SK-N-MC (cell line): ENCODE measurements around the gene LRRC4C.

Experiments used
- DNase-seq: peaks from one replicate; pipeline ENCODE4 v3.0.0-alpha.2; 2011; ENCODE audit warnings: low read depth, low spot score
- H3K27ac ChIP-seq: fragments of 200-600 bp; sonication (generic); 2 replicates; pipeline ENCODE4 v1.5.1; 2016; ENCODE audit warnings: mixed run types
- H3K36me3 ChIP-seq: fragments of 200-600 bp; sonication (generic); 2 replicates; pipeline ENCODE4 v1.6.1; 2017; ENCODE audit warnings: antibody characterized with exemption, low read length, mixed read lengths; ENCODE audit not compliant: insufficient read depth
- H3K4me3 ChIP-seq: fragments of 200-600 bp; sonication (generic); 2 replicates; pipeline ENCODE4 v1.5.1; 2016
- H3K9ac ChIP-seq: fragments of 200-600 bp; sonication (generic); 2 replicates; pipeline ENCODE4 v1.8.0; 2017; ENCODE audit warnings: mixed run types, mixed read lengths; ENCODE audit not compliant: insufficient read length
- H3K9me3 ChIP-seq: fragments of 200-600 bp; sonication (generic); 2 replicates; pipeline ENCODE4 v1.6.1; 2017; ENCODE audit warnings: low read depth, mild to moderate bottlenecking, antibody characterized with exemption, low read length, moderate library complexity, mixed read lengths
- EZH2 ChIP-seq: fragments of 200-600 bp; sonication (generic); IDR thresholded peaks from one replicate; pipeline ENCODE4 v1.6.1; 2017; ENCODE audit warnings: antibody characterized with exemption
- FOXP2 ChIP-seq: optimal IDR thresholded peaks from 2 replicates; pipeline ENCODE3; 2011; ENCODE audit warnings: mild to moderate bottlenecking, moderate library complexity; ENCODE audit not compliant: insufficient read depth; ENCODE audit errors: extremely low read length, control extremely low read depth
- POLR2AphosphoS5 ChIP-seq: IDR thresholded peaks from 2 replicates; pipeline ENCODE4 v1.6.1; 2012; ENCODE audit warnings: mild to moderate bottlenecking, low read depth, low read length, borderline replicate concordance

The LRRC4C gene

DNA sequence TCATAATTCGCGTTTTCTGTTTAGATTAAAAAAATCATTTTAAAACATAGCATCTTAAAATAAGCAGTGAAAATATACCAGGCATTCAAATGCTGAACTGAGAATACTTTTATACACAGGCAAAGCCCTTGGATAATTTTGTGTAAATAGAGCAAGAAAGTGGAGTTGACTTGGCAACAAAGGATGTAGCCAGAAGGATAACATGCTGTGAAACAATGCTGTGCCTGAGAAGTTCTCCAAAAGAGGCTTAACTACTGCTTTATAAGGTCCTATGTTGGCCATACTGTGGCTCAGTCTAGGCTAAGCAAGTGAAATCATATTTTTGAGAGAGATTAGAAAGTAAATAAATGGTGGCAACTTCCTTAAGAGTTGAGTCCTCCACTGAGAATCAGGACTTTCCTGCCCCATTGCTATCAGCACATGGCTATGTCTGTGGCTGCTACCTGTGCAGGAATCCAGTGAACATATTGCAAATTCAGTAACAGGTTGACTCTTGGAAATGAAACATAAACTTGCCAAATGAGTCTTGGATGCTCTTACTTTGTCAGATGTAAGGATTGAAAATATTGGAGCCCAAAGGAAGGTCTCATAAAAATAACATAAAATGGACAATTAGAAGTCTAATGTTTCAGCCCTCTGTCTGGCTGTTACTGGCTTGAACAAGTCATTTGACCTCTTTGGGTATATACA, 448.9 kb downstream of the LRRC4C start:
- DNase-seq, result no peak
- Histone ChIP-seq H3K36me3 (no peaks in the 10 kb centered on the region), H3K9ac (no peak overlapping the region), H3K4me3 (no peak overlapping the region), H3K9me3 (no peaks in the 10 kb centered on the region), H3K27ac (no peak overlapping the region)
- TF ChIP-seq EZH2, result no peak
- no peak for TF ChIP-seq FOXP2
- TF ChIP-seq POLR2AphosphoS5, result no peak

DNA sequence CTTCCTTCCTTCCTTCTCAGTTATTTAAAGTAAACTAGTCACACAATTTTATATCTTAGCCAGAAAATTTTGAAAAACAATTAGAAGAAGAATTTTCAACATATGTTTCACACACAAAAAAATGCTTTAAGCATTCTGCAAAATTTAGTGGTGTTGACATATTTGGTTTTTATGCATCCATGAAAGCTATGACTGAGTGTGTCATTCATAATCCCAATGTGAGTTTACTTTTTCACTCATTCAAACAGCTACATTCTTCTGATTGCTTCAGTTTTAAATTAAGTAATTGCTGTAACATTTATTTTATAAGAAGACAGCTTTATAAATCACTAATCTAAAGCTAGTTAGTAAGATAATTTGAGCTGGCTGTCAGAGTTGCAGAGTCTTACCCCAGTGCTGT, 453.5 kb downstream of the LRRC4C start:
- H3K27ac ChIP-seq, result no peak overlapping the region
- no peak for TF ChIP-seq POLR2AphosphoS5
- TF ChIP-seq EZH2, result no peak
- no peak for TF ChIP-seq FOXP2

DNA sequence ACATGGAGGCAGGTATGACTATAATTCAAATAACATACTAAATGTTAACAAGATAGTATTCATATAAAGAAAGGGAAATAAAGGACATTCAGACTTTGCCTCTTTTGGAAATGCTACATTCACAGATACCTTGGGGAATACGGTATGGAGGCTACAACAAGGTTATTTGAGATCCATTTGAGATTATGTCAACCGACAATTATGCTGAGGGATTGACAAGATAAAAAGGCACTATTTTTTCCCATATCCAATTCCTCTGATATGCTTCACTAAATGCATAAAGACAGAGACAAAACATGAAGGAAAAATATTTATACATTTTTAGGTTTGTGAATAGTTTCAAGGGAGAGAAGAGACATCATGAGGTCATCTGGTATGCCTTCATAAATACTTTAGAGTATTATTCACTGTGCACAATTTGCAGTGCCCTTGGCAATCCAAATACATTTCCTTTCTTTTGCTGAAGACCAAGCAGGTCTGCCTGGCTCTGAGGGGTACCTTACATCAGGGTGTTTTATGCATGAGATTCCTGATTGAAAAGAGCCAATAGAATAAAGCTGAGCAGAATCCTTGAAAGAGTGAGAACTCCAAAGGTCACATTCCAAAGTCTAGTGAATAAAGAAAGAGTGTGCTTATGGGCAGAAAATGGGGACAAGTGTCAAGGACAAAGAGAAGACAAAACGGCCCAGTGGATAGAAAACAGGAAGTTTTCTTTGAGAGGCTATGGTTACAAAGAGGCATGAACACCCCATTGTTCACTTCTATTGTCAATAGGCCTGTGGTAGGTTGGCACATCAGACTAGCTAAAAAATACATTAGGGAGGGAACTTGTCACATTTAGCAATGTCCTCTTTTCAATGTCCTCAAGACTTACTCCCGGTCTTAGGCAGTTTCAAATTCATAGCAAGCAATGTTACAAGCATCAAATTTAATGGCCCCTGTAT, 455.8 kb downstream of the LRRC4C start:
- DNase-seq, result no peak
- no peaks in the 10 kb centered on the region for H3K36me3 ChIP-seq
- TF ChIP-seq EZH2 (no peak), FOXP2 (no peak), POLR2AphosphoS5 (no peak)

More for the DNA sequence above, 453.5 kb downstream of the LRRC4C start:
- Histone ChIP-seq H3K36me3 (no peaks in the 10 kb centered on the region), H3K9me3 (no peaks in the 10 kb centered on the region), H3K4me3 (no peak overlapping the region), H3K9ac (no peak overlapping the region)
- no peak for DNase-seq

DNA sequence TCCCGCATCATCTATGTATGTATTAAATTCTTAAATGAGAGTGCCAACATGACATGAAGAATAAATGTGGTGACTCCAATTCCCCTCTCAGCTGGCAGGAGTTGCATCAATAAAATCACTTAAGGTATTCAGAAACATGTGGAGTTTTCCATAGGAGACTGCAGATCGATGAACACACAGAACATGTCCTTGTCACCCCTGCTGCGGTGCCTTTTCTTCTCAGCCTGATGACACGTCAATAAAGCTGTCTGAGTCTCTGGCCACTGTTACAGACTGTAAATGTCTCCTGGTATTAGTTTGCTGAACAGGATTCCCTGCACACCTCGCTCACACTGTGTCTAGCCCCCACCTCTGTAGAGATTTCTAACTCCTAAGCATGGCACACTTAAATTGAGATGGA, 460.5 kb downstream of the LRRC4C start:
- no peak for DNase-seq
- Histone ChIP-seq H3K4me3 (no peak overlapping the region), H3K9ac (no peak overlapping the region), H3K27ac (no peak overlapping the region), H3K36me3 (no peaks in the 10 kb centered on the region), H3K9me3 (no peaks in the 10 kb centered on the region)
- TF ChIP-seq EZH2 (no peak), FOXP2 (no peak), POLR2AphosphoS5 (no peak)

More for the DNA sequence above, 455.8 kb downstream of the LRRC4C start:
- Histone ChIP-seq H3K9me3 (no peaks in the 10 kb centered on the region), H3K27ac (no peak overlapping the region), H3K4me3 (no peak overlapping the region), H3K9ac (no peak overlapping the region)

DNA sequence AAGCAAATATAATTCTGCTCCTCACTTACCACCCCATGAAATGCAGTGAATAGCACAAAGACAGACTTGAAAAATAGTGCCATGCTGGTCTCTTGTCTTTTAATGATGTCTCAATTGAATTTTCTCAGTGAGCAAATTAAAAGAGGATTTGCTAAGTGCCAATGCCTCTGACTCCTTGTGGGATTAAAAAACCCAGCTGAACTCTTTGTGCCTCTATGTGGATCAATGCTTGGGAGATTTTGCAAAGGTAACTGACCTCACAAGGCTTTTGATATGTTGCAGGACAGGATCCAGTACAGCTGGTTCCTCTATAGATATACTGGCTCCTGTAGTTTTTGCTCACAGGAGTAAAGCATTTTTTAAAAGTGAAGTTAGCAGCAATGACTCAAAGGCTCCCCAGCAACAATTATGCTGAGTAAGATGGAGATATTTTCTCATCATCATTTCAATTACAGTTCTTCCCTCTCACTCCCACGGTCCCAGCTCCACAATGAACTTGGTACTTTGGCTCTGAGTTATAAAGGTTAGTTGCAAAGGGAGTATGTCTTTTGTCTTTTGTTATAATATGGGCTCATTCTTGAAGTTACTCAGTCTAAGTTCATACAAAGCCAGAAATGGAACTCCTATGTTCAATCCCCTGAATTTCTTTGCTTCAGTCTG, 471.5 kb downstream of the LRRC4C start:
- no peak overlapping the region for H3K4me3 ChIP-seq
- no peak overlapping the region for H3K9ac ChIP-seq
- TF ChIP-seq POLR2AphosphoS5, result no peak
- no peak for TF ChIP-seq FOXP2
- no peak for TF ChIP-seq EZH2
- H3K9me3 ChIP-seq, result no peaks in the 10 kb centered on the region
- no peak for DNase-seq
- no peak overlapping the region for H3K27ac ChIP-seq
- H3K36me3 ChIP-seq, result no peaks in the 10 kb centered on the region

DNA sequence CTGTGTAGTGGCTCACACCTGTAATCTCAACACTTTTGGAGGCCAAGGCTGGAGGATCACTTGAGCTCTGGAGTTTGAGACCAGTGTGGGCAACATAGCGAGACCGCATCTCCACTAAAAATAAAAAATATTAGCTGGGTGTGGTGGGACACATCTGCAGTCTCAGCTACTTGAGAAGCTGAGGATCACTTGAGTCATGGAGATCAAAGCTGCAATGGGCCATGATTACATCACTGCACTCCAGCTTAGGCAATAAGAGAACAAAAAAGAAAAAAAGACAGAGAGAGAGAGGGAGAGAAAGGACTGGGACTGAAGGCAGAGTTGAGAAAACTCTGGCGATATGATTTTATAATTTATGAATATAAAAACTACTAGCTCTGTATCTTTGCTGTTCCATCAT, 473.1 kb downstream of the LRRC4C start:
- Histone ChIP-seq H3K27ac (no peak overlapping the region), H3K4me3 (no peak overlapping the region), H3K36me3 (no peaks in the 10 kb centered on the region), H3K9ac (no peak overlapping the region), H3K9me3 (no peaks in the 10 kb centered on the region)
- TF ChIP-seq EZH2 (no peak), FOXP2 (no peak), POLR2AphosphoS5 (no peak)
- no peak for DNase-seq

DNA sequence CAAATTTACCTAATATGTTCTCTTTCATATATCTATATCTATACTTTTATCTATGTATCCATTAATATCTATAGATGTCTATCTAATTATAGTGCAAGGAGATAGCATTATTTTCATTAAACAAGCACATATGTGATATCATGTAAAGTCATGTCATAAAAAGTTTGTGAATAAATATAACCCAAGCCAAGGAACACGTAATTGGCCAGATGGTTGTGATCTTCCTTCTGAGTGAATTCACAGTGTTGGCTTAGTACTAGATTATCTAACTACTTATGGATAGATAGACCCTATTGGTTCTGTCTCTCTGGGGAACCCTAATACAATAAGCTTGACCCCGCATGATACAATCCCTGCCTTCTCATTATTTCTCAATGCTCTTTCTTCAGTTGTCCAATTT, 484.4 kb downstream of the LRRC4C start:
- TF ChIP-seq FOXP2 (no peak), EZH2 (no peak), POLR2AphosphoS5 (no peak)
- Histone ChIP-seq H3K4me3 (no peak overlapping the region), H3K9ac (no peak overlapping the region), H3K36me3 (no peaks in the 10 kb centered on the region), H3K9me3 (no peaks in the 10 kb centered on the region), H3K27ac (no peak overlapping the region)
- DNase-seq, result no peak
